ENCODE data around the gene KIRREL3.

GRCh38 chr11:126878913-126879482 lies 121.6 kb downstream of the KIRREL3 start:
- TF ChIP-seq CTCF (conservative IDR thresholded peaks at IDR 0.05): no peak
- TF ChIP-seq EZH2 (IDR thresholded peaks at IDR 0.05; ENCODE audit: low read depth): no peak
